Stomach smooth muscle (tissue), 2 donors: ENCODE results near the gene SMAD3.

Source experiments
- H3K27ac ChIP-seq: one replicate; pipeline ENCODE4 v1.7.0; 2013; ENCODE audit warnings: mild to moderate bottlenecking, low read length, inconsistent platforms
- H3K27me3 ChIP-seq, 2 donors: one replicate each; pipeline ENCODE4 v1.7.0; 2013; ENCODE audit warnings: low read length in 2 of 2; ENCODE audit not compliant: insufficient read depth in 2 of 2, control insufficient read depth in 1 of 2
- H3K36me3 ChIP-seq, 2 donors: one replicate each; pipeline ENCODE4 v1.7.0; 2013; ENCODE audit warnings: low read length in 2 of 2; ENCODE audit not compliant: control insufficient read depth in 2 of 2, insufficient read depth in 2 of 2
- H3K4me1 ChIP-seq: one replicate; pipeline ENCODE4 v1.7.0; 2013; ENCODE audit warnings: low read length; ENCODE audit not compliant: control insufficient read depth, insufficient read depth
- H3K4me3 ChIP-seq, 2 donors: one replicate each; pipeline ENCODE4 v1.7.0; 2013; ENCODE audit warnings: low read length in 2 of 2
- H3K9ac ChIP-seq, 2 donors: one replicate each; pipeline ENCODE4 v1.7.0; 2013; ENCODE audit warnings: low read length in 2 of 2, mild to moderate bottlenecking in 1 of 2
- H3K9me3 ChIP-seq, 2 donors: one replicate each; pipeline ENCODE4 v1.7.0; 2013; ENCODE audit warnings: low read length in 2 of 2; ENCODE audit not compliant: control insufficient read depth in 2 of 2
- donor health status: healthy.
- donor health status: Pancreatic carcinoma.

SMAD3 gene

GRCh38 chr15:67035886-67036285 lies 29.5 kb upstream of the SMAD3 start:
- Histone ChIP-seq H3K27ac (no peak overlapping the region), H3K4me3 (no peak overlapping the region), H3K27me3 (peaks cover 4 to 7% of the 10 kb centered on the region in 2 donors), H3K9ac (no peak overlapping the region), H3K4me1 (peaks cover 14% of the 10 kb centered on the region), H3K9me3 (no peaks in the 10 kb centered on the region), H3K36me3 (no peaks in the 10 kb centered on the region)

GRCh38 chr15:67036775-67037555 lies 28.4 kb upstream of the SMAD3 start:
- peaks cover 4 to 7% of the 10 kb centered on the region in 2 donors for H3K27me3 ChIP-seq
- no peak overlapping the region for H3K4me3 ChIP-seq
- no peak overlapping the region for H3K27ac ChIP-seq
- H3K36me3 ChIP-seq: no peaks in the 10 kb centered on the region
- peaks cover 13% of the 10 kb centered on the region for H3K4me1 ChIP-seq
- no peak overlapping the region for H3K9ac ChIP-seq
- H3K9me3 ChIP-seq: no peaks in the 10 kb centered on the region

GRCh38 chr15:67037694-67038093 lies 27.7 kb upstream of the SMAD3 start:
- Histone ChIP-seq H3K4me1 (peaks cover 19% of the 10 kb centered on the region), H3K36me3 (no peaks in the 10 kb centered on the region), H3K9ac (no peak overlapping the region), H3K27me3 (peaks cover 3 to 7% of the 10 kb centered on the region in 2 donors), H3K9me3 (no peaks in the 10 kb centered on the region), H3K4me3 (no peak overlapping the region), H3K27ac (no peak overlapping the region)

- Histone ChIP-seq H3K9ac (no peak overlapping the region), H3K4me1 (peaks cover 13% of the 10 kb centered on the region), H3K27me3 (no peaks in the 10 kb centered on the region), H3K36me3 (no peaks in the 10 kb centered on the region), H3K4me3 (no peak overlapping the region), H3K27ac (no peak overlapping the region), H3K9me3 (no peaks in the 10 kb centered on the region)
These were observed 26.7 kb upstream of the SMAD3 start for GRCh38 chr15:67038736-67039135.

GRCh38 chr15:67039384-67040075 lies 25.9 kb upstream of the SMAD3 start:
- Histone ChIP-seq H3K27me3 (no peaks in the 10 kb centered on the region), H3K9ac (no peak overlapping the region), H3K36me3 (no peaks in the 10 kb centered on the region), H3K4me3 (no peak overlapping the region), H3K9me3 (no peaks in the 10 kb centered on the region), H3K27ac (no peak overlapping the region), H3K4me1 (peaks cover 16% of the 10 kb centered on the region)

- Histone ChIP-seq H3K27me3 (no peaks in the 10 kb centered on the region), H3K36me3 (no peaks in the 10 kb centered on the region), H3K9ac (no peak overlapping the region), H3K9me3 (no peaks in the 10 kb centered on the region), H3K27ac (no peak overlapping the region), H3K4me3 (no peak overlapping the region), H3K4me1 (peaks cover 18% of the 10 kb centered on the region)
These were observed 25.1 kb upstream of the SMAD3 start for GRCh38 chr15:67040277-67040676.

- Histone ChIP-seq H3K27ac (no peak overlapping the region), H3K36me3 (no peaks in the 10 kb centered on the region), H3K27me3 (no peaks in the 10 kb centered on the region), H3K4me3 (no peak overlapping the region), H3K9ac (no peak overlapping the region), H3K4me1 (peaks cover 18% of the 10 kb centered on the region), H3K9me3 (no peaks in the 10 kb centered on the region)
These were observed 22.8 kb upstream of the SMAD3 start for GRCh38 chr15:67042551-67043142.

GRCh38 chr15:67043939-67044771 lies 21.2 kb upstream of the SMAD3 start:
- no peaks in the 10 kb centered on the region for H3K27me3 ChIP-seq
- H3K36me3 ChIP-seq: no peaks in the 10 kb centered on the region
- peaks cover 28% of the 10 kb centered on the region for H3K4me1 ChIP-seq
- peak overlapping the region in 1 of 2 donors; percentile 36 for H3K9ac ChIP-seq
- no peaks in the 10 kb centered on the region for H3K9me3 ChIP-seq
- peak overlapping the region; percentile 60 for H3K27ac ChIP-seq
- H3K4me3 ChIP-seq: no peak overlapping the region

- H3K4me1 ChIP-seq: peaks cover 33% of the 10 kb centered on the region
- no peaks in the 10 kb centered on the region for H3K27me3 ChIP-seq
- no peaks in the 10 kb centered on the region for H3K36me3 ChIP-seq
- H3K4me3 ChIP-seq: no peak overlapping the region
- H3K27ac ChIP-seq: no peak overlapping the region
- H3K9me3 ChIP-seq: no peaks in the 10 kb centered on the region
- H3K9ac ChIP-seq: no peak overlapping the region
These were observed 18.2 kb upstream of the SMAD3 start for GRCh38 chr15:67047149-67047661.
